GM19328 (cell line): ENCODE results near the gene ERP44.
"Not testable (repeated sequence)": the region's sequence is repeated elsewhere in the genome, so short reads cannot be mapped to it uniquely, and the experiment has no call there.

Experiments used
- ATAC-seq: cut with Tn5 transposase; IDR thresholded peaks from one replicate; pipeline ENCODE4 v1.9.1; 2021; ENCODE audit warnings: mild to moderate bottlenecking, moderate library complexity; ENCODE audit not compliant: unreplicated experiment

The ERP44 gene

DNA sequence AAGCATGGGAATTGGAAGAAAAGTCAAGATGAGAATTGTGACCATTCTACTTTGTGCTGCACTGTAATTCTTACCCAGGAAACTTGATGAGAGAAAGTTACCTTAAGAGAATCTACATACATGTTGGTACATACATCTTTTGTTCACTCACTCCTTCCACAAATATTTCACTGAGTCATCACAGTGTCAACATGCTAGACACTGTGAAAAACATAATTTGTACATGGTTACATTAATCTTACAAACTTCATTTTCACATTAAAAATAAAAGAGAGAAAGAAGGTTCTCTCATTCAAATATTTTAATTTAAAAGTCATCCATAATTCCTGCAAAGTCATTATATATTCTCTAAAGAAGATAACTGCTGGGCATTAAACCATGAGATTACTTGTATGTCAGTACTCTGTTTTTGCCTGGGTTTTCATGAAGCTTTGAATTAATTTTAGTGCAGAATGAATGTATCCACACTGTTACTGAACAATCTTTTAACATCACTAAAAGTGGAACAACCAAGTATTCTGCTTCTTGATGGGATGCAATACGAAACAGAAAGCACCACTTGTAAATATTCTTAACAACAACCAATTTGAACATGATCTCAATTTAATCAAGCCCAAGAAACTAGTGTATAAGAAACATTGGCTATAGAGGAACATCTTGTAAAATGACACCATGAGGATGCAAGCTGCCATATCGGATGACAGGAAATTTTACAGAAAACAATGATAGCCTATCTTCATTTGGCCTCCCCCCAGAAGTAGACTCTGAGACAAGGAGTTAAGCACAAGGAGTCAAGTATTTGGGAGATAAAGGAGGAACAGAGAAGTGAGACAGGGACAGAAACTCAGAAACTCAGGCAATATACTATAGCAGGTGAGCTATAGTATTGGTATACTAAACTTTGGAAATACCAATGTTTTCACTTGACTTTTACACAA, 28.4 kb downstream of the ERP44 start:
- ATAC-seq: no peak

DNA sequence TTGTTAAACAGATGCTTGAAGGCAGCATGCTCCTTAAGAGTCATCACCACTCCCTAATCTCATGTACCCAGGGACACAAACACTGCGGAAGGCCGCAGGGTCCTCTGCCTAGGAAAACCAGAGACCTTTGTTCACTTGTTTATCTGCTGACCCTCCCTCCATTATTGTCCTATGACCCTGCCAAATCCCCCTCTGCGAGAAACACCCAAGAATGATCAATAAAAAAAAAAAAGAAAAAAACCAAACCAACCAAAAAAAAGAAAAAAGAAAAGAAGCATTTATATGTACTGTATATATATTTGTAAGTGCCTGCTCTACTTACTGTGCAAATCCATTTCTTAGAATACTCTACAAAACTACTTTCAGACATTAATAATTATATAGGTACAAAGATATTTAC, 29.7 kb downstream of the ERP44 start:
- ATAC-seq: not testable (repeated sequence)

DNA sequence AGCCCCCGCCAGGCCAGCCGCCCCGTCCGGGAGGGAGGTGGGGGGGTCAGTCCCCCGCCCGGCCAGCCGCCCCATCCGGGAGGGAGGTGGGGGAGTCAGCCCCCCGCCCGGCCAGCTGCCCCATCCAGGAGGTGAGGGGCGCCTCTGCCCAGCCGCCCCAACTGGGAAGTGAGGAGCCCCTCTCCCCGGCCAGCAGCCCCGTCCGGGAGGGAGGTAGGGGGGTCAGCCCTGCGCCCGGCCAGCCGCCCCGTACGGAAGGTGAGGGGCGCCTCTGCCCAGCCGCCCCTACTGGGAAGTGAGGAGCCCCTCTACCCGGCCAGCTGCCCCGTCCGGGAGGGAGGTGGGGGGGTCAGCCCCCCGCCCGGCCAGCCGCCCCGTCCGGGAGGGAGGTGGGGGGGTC, 30.8 kb downstream of the ERP44 start:
- not testable (repeated sequence) for ATAC-seq

DNA sequence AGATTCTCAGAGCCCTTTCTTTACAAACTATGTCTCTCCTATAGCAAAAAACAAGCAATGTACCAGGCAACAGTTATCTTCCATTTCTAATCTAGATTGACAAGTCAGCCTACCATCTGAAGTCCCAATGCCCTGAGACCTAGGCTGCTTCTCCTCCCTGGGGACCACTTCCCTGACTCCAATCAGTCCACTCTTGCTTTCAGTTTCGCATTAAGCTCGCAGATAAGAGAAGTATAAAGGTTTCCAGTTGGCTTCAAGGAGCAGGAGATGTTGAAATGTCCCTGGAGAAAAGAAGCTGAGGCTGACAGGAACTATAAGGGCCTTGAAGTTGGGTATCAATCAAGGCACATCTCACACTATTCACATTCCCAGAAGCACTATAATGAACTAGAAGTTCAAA, 32.3 kb downstream of the ERP44 start:
- ATAC-seq: no peak

DNA sequence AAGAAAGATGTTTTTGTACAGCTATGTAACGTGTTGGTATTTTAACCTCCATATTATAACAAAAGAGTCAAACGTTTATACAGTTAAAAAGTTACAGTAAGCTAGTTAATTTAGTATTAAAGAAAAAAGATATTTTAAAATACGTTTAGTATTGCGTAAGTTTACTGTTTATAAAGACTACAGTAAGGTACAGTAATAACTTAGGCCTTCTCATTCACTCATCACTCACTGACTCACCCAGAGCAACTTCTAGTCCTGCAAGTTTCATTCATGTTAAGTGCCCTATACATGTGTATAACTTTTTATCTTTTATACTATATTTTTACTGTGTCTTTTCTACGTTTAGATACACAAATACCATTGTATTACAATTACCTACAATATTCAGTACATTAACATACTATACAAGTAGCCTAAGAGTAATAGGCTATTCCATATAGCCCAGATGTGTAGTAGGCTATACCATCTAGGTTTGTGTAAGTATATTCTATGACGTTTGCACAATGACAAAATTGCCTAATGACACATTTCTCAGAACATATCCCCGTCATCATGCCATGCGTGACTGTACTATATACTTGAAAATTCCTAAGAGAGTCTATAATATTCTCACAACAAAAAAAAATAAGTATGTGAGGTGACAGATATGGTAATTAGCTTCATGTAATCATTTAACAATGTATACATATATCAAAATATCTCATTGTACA, 33.8 kb downstream of the ERP44 start:
- ATAC-seq: no peak

DNA sequence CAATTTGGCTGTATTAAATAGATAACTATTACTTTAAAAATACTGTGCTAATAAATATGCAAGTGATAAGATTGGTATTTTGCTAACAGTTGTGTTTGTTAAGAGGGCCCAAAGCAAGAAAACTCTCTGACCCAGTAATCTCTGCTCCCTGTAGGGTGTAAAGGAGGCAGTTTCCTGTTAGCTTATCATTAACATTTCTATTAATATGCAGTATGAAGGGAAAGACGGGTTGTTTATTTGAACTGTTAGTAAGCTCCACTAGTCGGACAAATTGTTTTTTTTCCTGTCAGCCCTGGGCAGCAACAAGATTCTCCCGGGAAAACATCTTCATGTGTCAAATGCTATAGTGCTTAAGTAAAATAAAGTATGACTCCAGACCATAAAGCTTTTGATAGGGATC, 35.6 kb downstream of the ERP44 start:
- ATAC-seq: no peak

DNA sequence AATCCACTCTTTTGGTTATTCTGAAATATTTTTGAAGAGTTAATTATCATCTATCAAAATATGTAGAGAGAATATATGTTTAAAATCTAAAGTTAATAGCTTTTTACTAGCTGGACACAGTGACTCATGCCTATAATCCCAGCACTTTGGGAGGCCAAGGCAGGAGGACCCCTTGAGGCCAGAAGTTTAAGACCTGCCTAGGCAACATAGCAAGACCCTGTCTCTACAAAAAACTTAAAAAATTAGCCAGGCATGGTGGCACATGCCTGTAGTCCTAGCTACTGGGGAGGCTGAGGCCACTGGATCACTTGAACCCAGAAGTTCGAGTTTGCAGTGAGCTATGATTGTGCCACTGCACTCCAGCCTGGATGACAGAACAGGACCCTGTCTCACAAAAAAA, 36.1 kb downstream of the ERP44 start:
- not testable (repeated sequence) for ATAC-seq

DNA sequence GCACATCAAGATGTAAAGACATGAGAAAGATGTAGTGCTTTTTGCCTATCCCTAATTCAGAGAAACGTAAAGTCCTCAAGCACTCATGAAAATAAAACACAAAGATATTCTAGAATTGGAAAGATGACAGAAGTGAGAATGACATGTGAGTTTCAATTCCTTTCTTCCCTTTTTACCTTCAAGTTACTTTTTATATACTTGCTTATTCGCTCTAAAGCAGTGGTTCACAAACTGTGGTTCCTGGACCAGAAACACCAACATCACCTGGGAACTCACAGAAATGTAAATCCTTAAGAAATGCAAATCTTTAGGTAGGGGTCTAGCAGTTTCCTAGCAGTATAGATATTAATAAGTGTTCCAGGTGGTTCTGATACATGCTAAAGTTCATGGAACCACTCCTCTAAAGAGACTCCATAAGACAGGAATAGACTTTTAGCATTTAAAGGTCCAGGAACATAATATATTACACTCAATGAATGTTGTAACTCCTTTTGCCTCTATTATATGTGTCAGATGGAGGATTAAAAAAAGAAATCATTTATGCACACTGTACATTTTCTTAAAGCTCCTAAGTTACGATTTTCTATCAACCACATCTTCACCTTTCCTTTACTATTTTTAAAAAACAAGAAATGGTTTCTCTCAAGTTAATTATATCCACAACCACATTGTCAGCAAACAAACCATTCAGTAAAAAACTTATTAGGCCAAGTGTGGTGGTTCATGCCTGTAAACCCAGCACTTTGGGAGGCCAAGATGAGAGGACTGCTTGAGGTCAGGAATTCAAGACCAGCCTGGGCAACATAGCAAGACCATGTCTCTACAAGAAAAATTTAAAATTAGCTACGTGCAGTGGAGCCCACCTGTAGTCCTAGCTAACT, 39.9 kb downstream of the ERP44 start:
- peak; percentile 78 for ATAC-seq

DNA sequence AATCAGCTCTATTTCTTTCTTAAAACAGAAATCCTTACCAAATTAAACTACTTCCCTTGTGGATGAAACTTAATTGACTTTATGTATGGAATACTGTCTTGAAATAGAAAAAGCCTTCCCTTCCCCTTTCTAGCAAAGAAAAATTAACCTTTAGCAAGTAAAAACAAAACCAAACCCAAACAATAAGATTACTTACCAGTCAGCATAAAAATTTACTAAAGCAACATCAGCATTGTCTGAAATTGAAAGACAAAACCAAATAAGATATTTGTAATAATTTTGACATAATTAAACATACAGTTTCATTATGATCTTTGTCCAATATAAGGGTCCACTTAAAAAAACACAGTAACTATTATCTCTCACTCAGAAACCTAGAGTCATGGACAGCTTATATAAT, 41.2 kb downstream of the ERP44 start:
- ATAC-seq: no peak

DNA sequence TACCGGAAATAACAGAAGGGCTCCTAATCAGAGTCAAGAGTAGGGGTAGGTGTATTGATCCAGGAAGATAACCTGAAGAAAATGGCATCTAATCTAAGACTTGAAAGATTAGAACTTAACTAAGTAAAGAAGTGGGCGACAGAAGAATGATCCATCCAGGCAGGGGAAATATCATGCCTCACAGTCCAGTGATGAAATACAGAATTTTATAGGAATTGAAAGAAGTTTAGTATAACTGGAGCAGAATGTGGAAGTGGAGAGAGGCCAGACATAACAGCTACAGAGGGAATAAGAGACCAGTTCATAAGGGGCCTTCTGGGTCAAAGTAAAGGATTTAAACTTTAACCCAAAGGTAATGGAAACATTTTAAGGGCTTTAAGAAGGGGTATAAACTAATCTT, 42.2 kb downstream of the ERP44 start:
- no peak for ATAC-seq

DNA sequence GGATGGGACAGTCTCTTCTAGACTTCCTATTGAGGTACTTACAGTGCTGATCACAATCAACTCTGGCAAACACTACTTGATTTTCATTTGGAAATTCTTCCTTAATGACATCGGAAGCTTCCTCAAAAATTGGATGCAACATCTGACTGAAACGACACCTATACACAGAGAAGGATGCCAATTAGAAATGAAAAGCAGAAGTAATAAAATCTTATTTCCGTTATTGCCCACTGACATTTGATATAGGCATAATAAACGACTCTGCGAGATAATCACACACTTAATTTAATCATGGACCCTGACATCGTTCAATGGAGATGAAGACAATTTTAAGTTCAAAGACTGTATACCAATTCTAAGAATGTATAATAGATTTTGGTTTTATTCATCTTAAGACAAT, 46.4 kb downstream of the ERP44 start:
- ATAC-seq: no peak

DNA sequence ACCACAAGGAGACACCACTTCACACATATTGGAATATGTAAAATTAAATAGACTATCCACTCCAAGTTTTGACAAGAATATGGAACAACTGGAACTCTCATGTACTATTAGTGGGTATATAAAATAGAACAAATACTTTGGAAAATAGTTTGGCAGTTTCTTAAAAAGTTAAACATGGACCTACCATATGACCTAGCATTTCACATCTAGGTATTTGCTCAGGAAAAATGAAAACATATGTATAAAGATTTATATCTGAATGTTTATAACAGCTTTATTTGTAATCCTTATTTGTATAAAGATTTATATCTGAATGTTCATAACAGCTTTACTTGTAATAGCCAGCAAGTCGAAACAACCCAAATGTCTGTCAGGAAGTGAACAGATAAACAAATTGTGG, 49.2 kb downstream of the ERP44 start:
- ATAC-seq: no peak

DNA sequence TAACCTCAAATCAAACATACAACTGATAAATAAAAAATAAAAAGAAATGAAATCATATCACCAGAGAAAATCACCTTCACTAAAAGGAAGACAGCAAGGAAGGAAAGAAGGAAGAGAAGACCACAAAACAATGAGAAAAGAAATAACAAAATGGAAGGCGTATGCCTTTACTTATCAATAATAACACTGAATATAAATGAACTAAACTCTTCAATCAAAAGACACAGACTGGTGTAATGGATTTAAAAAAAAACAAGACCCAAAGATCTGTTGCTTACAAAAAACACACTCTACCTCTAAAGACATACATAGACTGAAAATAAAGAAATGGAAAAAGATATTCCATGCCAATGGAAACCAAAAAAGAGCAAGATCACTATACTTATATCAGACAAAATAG, 60.3 kb downstream of the ERP44 start:
- no peak for ATAC-seq

DNA sequence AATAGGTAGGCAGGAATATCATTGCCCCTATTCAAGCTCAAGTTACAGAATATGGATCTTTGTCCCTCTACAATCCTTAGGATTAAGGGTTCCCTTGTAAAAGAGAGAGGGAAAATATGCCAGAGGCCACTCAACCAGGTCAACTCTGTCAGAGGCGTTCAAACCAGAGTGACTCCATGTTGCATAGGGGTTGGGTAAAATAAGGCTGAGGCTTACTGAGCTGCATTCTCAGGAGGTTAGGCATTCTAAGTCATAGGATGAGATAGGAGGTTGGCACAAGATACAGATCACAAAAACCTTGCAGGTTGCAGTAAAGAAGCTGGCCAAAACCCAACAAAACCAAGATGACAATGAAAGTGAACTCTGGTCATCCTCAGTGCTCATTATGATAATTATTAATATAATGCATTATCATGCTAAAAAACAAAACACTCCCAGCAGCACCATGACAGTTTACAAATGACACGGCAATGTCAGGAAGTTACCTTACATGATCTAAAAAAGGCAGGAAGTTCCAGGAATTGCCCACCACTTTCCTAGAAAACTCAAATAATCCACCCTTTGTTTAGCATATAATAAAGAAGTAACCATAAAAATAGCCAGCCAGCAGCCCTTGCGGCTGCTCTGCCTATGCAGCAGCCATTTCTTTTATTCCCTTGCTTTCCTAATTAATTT, 64.8 kb downstream of the ERP44 start:
- no peak for ATAC-seq

DNA sequence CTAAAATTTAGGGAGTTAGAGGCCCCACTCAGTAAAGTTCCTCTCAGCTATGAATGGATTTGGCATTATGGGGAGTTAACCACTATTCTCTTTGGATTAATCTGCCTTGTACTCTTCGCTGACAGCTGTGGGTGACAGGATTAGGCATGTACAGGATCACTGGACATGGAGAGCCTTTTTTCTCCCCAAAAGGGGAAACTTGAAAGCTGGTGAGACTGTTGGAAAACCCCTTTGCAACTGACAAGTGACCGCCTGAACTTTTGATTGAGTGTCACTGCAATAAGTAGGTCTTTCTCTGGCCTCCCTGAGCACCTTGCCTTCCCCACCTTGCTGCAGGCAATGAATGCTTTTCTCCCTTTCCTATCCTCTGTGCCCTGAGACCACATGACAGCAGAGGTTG, 68.3 kb downstream of the ERP44 start:
- no peak for ATAC-seq

DNA sequence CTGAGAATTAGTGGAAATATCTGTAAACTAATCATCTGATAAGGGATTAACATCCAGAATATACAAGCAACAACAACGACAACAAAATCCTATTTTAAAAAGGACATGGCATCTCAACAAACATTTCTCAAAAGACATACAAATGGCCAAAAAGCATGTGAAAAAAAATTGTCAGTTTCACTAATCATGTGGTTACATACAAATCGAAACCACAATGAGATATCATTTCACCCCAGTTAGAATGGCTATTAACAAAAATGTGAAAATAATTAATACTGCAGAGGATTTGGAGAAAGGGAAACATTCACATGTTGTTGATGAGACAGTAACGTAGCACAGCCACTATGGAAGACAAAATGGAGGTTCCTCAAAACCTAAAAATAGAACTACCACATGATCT, 69.5 kb downstream of the ERP44 start:
- no peak for ATAC-seq

DNA sequence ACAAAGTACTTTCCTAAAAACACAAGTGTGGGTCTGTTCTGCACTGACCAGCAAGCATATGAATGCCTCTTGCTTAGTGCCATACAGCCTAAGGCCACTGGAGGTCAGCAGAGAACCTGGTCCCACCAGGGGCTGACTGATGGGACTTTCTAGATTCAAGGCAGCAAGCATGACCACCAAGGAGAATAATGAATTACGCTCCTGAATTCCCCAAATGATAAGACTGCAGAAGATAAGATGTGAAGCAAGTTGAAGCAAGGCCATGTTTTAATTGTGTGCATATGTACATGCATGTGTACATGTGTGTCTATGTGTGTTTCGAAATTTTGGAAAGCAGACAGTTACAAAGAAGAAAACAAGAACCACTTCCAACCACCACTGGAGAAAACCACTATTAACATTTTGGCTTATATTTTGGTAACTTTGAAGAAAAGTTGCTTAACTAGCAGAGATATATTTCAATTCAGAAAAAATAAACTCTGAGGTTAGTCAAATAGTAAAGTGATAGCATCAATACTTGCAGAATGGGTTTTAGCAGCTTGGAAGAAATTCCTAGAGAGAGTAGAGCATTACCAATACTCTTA, 70.5 kb downstream of the ERP44 start:
- peak; percentile 55 for ATAC-seq

DNA sequence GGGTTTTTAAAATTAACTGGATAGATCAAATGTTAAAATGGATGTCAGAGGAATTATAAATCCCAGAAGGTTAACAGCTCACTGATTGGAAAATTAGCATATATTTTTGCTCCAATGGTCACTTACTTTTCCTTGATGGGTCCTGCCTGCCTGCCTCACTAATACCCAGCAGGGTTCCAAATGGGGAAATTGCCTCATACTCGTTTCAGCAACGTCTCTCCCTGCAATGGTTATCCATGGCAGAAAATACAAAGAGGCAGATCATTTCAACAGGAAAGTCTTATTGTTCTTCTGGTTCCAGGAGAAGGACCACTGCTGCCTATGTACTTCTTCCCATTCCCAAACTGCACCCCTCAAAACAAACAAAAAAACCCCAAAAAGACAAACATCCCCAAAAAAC, 71.3 kb downstream of the ERP44 start:
- ATAC-seq: no peak

DNA sequence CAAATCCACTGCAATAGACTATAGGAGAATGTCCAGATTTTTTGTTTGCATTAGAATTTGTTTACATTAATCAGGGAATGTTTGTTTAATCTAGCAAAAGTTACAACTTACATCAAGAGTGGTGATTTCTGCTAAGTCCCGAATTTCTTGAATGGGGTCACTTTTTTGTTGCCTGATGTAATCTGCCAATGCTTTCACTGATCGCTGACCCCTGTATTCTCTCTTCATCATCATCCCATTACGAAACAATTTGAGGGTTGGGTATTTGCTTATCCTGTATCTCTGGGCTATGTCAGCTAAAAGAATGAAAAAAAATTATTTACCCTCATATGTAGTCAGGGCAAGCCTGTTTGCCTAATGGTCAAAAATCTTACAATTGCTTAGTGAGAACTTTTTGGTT, 76.9 kb downstream of the ERP44 start:
- ATAC-seq: no peak

DNA sequence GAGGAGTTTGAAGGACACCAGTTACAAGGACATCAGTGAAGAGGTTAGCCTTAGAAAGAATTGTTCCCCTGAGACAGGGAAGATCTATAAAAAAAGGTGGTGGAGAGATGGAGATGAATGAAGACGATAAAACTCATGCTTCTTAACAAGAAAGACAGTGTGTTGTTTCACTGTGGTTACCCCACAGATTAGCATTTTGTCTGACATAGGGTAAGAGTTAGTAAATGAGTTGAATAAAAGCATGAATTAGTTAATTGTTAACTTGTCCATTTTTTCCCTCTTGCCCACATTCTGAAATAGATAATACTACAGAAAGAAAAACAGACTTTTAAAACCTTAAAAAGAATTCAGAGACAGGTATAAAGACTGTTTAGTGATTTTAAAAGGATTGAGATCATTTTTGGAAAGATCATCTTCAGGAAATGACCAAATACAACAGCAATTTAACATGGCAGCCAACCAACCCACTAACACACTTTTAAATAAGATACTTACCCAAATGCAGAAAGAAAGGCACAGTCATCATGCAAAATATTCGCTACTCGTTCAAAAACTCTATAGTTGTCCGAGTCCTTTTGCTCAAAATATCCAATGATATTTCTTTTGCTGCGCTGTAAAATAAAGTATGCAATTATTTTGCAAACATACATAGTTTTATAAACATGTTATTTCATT, 78.5 kb downstream of the ERP44 start:
- ATAC-seq: no peak
